NCI-H128 (cell line): ENCODE data around the gene FUT8.
"Not testable (repeated sequence)": the region's sequence is repeated elsewhere in the genome, so short reads cannot be mapped to it uniquely, and the experiment has no call there.

Experiments
- DNase-seq: peaks from one replicate; lab custom pipeline; 2025; ENCODE audit not compliant: unreplicated experiment; lab: John Stamatoyannopoulos, UW

The FUT8 gene

DNA sequence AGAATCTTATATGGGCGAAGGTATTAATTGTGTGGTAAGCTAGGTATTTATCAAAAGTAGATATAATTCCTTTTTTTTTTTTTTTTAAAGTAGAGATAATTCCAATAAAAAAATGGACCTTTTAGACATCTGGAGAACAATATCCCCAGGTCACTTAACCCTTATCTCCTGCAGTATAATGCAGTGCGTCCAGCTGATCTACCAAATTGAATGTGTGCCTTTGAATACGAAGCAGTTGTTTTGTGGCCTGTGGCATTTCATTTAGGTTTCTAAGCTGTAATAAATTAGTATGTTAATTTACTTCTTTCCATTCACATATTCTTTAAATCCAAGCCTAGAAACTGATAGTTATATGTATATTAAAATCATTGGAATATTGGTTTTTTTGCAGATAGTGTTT is 3.1 kb downstream of the FUT8 start:
- DNase-seq = no peak

DNA sequence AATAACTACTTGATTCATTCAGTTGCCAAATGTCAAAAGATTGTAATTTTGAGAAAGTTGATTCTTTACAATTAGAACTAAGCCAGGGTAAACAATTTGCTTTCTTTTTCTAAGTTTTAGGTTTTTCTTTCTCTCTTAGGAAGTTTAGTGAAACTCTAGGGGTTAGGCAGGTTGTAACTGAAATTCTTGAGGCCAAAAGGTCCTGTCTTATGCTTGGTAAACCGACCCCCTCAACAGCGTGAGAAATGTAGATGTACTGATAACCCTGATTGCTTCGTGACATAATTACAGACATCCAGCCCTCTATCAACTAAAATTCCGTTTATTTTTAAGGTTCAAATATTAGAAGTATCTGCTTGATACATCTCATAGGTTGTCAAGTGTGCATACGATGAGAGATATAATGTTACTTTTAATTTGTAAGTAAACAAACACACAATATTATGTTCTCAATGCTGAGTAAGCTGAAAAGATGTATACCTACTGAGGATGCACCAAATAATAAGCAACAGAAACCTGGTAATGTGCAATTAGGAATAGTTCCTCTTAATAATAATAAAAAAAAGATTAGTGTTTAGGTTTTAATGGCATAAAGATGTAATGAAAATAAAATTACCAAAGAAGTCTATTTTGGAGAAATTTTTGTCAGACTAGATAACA is 7.2 kb downstream of the FUT8 start:
- DNase-seq = no peak

DNA sequence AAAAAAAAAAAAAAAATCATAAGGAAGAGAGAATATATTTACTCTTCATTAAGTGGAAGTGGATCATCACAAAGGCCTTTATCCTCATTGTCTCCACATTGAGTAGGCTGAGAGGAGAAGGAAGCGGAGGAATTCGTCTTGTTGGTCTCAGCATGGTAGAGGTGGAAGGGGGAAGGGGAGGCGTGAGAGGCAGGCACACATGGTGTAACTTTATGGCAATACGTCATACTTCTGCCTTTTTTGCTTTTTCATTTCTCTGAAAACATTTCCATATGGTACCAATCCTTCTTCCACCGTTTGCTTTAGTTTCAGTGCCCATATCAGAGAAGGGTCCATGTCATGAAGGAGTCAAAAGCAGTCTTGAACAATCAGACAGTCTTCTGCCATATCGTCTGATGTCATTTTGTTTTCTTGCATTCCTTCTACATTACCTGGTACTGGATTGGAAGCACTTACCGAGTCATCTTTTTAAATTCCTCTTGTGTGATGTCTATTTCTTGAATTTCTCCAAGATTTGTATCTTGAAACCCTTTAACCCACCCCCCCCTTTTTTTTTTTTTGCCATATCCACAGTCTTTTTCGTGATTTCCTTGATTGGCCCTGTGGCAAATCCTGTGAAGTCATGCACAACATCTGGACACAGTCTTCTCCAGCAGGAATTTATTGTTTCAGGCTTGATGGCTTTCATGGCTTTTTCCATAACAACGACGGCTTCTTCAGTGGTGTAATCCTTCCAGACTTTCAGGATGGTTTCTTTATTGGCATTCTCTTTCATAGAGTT is 8.9 kb downstream of the FUT8 start:
- no peak for DNase-seq

- DNase-seq = no peak
Measured at GRCh38 chr14:65422088-65422834, 9.7 kb downstream of the FUT8 start.

GRCh38 chr14:65423982-65424381 is 11.5 kb downstream of the FUT8 start:
- DNase-seq = no peak

- no peak for DNase-seq
Measured at GRCh38 chr14:65424531-65424930, 12.0 kb downstream of the FUT8 start.

- DNase-seq = no peak
Measured at GRCh38 chr14:65425885-65426284, 13.4 kb downstream of the FUT8 start.

DNA sequence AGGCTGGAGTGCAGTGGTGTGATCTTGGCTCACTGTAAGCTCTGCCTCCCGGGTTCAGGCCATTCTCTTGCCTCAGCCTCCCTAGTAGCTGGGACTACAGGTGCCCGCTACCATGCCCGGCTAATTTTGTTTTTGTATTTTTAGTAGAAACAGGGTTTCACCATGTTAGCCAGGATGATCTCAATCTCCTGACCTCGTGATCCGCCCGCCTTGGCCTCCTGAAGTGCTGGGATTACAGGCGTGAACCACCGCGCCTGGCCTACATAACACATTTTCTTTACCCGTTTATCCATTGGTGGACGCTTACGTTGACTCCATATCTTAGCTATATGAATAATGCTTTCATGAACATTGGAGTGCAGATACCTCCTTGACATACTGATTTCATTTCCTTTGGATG is 14.4 kb downstream of the FUT8 start:
- DNase-seq = not testable (repeated sequence)

DNA sequence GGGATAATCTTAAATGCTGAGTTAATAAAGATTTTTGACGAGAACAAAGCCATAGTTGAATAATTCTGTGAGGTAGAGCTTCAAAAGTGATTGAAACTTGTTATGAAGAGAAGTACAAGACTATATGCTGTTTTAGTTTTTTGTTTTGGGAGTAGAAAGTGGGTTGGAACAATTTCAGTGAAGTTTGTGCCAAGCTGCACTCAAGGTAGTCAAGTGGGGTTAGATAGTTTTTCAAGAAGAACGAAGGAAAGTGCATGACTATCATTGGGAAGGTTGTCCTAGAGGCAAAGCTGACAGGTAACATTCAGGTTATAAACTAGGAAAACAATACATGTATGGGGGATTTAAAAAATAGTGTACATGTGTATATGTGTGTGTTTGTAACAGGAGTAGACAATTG is 16.2 kb downstream of the FUT8 start:
- DNase-seq = no peak

DNA sequence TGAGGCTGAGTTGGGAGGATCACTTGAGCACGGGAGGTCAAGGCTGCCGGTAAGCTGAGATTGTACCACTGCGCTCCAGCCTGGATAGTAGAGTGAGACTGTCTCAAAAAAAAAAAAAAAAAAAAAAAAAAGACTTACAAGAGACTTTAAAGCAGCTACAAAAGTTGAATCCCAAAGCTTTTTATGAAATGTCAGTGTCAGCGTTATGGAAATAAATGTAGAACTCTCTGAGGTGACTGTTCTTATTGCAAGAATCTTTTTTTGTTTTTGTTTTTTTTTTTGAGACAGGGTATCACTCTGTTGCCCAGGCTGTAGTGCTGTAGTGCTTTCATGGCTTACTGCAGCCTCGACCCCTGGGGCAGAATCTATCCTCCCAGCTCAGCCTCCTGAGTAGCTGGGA is 17.2 kb downstream of the FUT8 start:
- no peak for DNase-seq

- no peak for DNase-seq
Measured at GRCh38 chr14:65431245-65431644, 18.7 kb downstream of the FUT8 start.

DNA sequence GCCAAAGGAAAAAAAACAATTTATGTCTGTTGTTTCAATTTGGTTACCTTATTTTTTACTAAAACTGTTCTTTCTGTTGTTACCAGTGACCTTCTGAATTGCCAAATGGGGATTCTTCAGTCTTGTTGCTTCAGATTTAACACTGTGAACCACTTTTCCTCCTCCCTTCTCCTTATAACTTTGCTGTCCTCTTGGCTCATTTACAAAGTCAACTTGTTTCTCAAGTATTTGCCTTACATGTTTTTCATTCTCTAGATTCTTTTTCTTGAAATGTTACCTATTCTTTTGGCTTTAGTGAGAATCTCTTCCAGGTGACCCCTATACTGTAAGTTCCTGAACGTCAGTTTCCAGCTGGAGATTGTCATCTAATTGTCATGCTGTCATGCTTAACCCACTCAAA is 19.4 kb downstream of the FUT8 start:
- no peak for DNase-seq

- DNase-seq = no peak
Measured at GRCh38 chr14:65432361-65432948, 19.9 kb downstream of the FUT8 start.

- no peak for DNase-seq
Measured at GRCh38 chr14:65433157-65433556, 20.6 kb downstream of the FUT8 start.

DNA sequence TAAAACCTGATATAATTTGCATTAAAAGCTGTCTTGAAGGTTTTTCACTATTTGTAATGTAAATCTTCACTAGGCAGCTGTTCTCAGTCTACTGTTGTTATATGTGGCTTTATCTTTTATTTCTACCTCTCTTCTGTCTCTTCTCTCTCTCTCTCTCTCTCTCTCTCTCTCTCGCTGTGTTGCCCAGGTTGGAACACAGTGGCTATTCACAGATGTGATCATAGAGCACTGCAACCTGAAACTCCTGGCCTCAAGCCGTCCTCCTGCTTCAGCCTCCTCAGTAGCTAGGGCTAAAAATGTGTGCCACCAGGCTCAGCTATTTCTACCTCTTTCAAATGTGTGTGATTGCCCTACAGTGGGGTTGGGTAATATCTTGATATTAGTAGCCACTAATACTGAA is 21.1 kb downstream of the FUT8 start:
- DNase-seq = no peak

DNA sequence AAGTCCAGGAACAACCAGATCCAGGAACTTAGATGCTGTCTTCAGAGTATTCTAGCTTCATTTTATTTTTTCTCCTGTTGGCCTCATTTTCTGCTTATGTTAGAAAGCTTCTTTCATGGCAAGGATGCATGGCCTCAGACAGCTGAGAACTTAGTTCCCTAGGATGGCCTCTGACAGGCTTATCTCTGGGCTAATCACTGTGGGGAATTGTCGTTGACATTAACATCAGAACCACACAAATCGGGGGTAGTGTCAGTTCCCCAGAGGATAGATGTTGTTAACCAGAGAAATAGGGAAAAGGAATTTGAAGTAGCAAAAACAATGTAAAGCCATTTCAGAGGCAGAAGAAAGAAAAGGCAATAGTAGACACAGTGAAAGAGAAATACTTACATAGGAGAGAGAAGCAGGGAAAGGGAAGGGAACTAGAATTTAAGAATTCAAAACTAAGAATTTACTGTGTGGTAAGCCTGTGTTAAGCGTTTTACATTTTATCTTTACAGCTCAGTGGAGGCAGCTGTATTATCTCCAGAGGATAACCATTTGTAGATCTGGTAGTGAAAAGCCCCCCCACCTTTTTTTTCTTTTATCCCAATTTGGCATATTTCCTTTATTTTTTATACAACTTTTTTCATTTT is 21.8 kb downstream of the FUT8 start:
- DNase-seq = no peak

GRCh38 chr14:65438266-65438933 is 25.9 kb downstream of the FUT8 start:
- DNase-seq = no peak

DNA sequence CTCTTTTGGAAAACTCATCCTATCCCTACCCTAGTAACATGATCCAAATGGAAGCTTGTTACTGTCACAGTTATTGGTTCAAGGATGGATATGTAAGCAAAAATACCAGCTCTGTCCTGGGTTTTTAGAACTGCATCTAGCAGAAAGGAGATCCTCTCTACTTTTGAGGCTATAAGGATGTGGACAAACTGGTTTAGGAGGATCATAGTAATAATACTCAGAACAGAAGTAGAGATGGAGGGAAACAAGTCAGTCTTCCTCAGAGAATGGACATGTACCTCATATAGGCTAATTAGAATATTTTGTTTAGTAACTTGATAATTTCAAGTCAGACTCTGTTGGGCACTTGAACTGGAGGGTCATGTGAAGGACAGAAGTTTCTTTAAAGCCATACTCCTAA is 26.6 kb downstream of the FUT8 start:
- DNase-seq = no peak

DNA sequence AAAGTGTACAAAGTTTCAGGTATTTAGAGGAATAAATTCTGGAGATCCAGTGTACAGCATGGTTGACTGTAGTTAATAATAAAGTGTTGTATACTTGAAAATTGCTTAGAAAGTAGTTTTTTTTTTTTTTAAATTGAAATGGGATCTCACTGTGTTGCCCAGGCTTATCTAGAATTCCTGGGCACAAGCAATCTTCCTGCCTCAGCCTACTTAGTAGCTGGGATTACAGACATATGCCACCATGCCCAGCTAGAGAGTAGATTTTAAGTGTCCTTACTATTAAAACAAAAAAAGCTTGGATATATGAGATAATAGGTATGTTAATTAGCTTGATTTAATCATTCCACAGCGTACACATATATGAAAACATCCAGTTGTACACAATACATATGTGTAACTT is 27.7 kb downstream of the FUT8 start:
- DNase-seq = no peak

DNA sequence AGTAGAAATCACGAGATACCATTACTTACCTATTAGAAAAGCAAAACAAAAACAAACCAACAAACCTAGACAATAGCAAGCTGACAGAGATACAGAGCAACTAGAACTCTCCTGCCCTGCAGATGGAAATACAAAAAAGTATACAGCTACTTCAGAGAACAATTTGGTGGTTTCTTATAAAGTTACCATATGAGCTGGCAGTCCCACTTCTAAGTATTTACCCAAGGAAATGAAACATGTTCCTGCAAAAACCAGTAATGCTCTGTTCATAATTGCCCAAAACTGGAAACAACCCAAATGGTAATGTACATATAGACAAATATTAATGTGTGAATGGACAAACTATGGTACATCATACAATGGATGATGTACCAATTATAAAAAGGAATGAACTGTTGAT is 31.7 kb downstream of the FUT8 start:
- no peak for DNase-seq

DNA sequence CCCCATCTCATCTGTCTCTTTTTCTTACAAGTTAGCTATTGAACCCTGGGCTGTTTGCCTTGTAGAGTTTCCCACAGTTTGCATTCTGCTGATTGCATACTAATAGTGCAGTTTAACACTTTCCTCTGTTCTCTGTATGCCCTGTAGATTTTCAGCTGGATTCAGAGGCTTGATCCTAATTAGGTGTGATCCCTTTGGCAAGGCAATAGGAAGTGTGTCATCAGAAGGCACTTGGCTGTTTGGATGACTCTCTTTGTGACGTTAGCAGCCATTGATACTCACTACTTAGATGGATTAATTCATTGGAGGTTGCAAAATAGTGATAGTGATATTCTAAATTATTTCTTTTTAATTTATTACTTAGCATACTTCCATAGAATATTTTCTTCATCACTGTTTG is 33.6 kb downstream of the FUT8 start:
- DNase-seq = no peak
